ENCODE data around the gene OR1F1. TPM values are rescaled to one million over a fixed set of nuclear protein-coding genes. Genes with fewer than 3 reads are reported as not detected.

OR1F1 gene
- total and polyA plus RNA-seq, 9 of the 15 experiments (the other 6 are each of a cell fraction or from before 2014, with no cell fraction given) = 0.15 to 0.61 (median 0.35) TPM; not detected in 3

GRCh38 chr16:3234857-3235561 is 47.0 kb downstream of the OR1F1 start, which contains the start of gene ZNF200 (continued):
- TF ChIP-seq RB1 (IDR thresholded peaks at IDR 0.05; ENCODE audit: low read depth) (peak; percentile 87), RBFOX2 (IDR thresholded peaks at IDR 0.05; ENCODE audit: low read depth, low read length) (peak; percentile 96), HDAC6 (IDR thresholded peaks at IDR 0.05; ENCODE audit: low read depth, low read length) (no peak), MXI1 (IDR thresholded peaks at IDR 0.05; ENCODE audit: low read depth, low read length) (no peak; the same call in 1 of the 2 replicates), ZBTB9 (CRISPR knock-in tag; IDR thresholded peaks at IDR 0.05) (no peak), UBTF (IDR thresholded peaks at IDR 0.05; ENCODE audit: borderline replicate concordance in 1 of 2, low read depth in 2 of 2, low read length in 2 of 2) (no peak), VEZF1 (CRISPR knock-in tag; IDR thresholded peaks at IDR 0.05) (peak; percentile 94), CLOCK (CRISPR knock-in tag; IDR thresholded peaks at IDR 0.05; ENCODE audit: borderline replicate concordance) (no peak), ZNF324 (CRISPR knock-in tag; IDR thresholded peaks at IDR 0.05) (no peak), PHF21A (IDR thresholded peaks at IDR 0.05; ENCODE audit: borderline replicate concordance, low read depth) (no peak), ZNF398 (CRISPR knock-in tag; IDR thresholded peaks at IDR 0.05) (no peak), HCFC1 (IDR thresholded peaks at IDR 0.05; ENCODE audit: low read depth, low read length) (peak; percentile 87), BMI1 (IDR thresholded peaks at IDR 0.05; ENCODE audit: low read length) (no peak), HOMEZ (CRISPR knock-in tag; IDR thresholded peaks at IDR 0.05) (no peak), SLC30A9 (CRISPR knock-in tag; IDR thresholded peaks at IDR 0.05) (no peak), ZNF696 (CRISPR knock-in tag; conservative IDR thresholded peaks at IDR 0.05) (no peak)
